Smooth muscle cell (in vitro differentiated cells): ENCODE measurements around the gene ZNF736. TPM values are rescaled to one million over a fixed set of nuclear protein-coding genes. Genes with fewer than 3 reads are reported as not detected.

Experiments
- DNase-seq: peaks from one replicate; lab custom pipeline; 2025; ENCODE audit not compliant: unreplicated experiment; lab: John Stamatoyannopoulos, UW
- H2AFZ ChIP-seq: fragments of 200-600 bp; sonication (generic); 2 replicates; pipeline ENCODE4 v1.6.0; 2016; ENCODE audit warnings: antibody characterized with exemption, low read depth, mild to moderate bottlenecking
- H3F3A ChIP-seq: fragments of 200-600 bp; sonication (generic); 2 replicates; pipeline ENCODE4 v1.6.0; 2017; ENCODE audit warnings: antibody characterized with exemption, low read depth
- H3K27ac ChIP-seq: fragments of 200-600 bp; sonication (generic); 2 replicates; pipeline ENCODE4 v1.5.1; 2016; ENCODE audit warnings: low read depth, mild to moderate bottlenecking
- H3K27me3 ChIP-seq: fragments of 200-600 bp; sonication (generic); 2 replicates; pipeline ENCODE4 v1.6.1; 2016; ENCODE audit warnings: low read depth, mild to moderate bottlenecking
- H3K36me3 ChIP-seq: fragments of 200-600 bp; sonication (generic); 2 replicates; pipeline ENCODE4 v1.5.1; 2016; ENCODE audit warnings: low read depth
- H3K4me1 ChIP-seq: fragments of 200-600 bp; sonication (generic); 2 replicates; pipeline ENCODE4 v1.5.1; 2016; ENCODE audit warnings: low read depth
- H3K4me2 ChIP-seq: fragments of 200-600 bp; sonication (generic); 2 replicates; pipeline ENCODE4 v1.6.0; 2016; ENCODE audit warnings: mild to moderate bottlenecking
- H3K4me3 ChIP-seq: fragments of 200-600 bp; sonication (generic); 2 replicates; pipeline ENCODE4 v1.5.1; 2016; ENCODE audit warnings: mild to moderate bottlenecking
- H3K79me2 ChIP-seq: fragments of 200-600 bp; sonication (generic); 2 replicates; pipeline ENCODE4 v1.6.0; 2016; ENCODE audit warnings: low read depth, mild to moderate bottlenecking
- H3K9ac ChIP-seq: fragments of 200-600 bp; sonication (generic); 2 replicates; pipeline ENCODE4 v1.6.0; 2016; ENCODE audit warnings: low read depth
- H3K9me3 ChIP-seq: fragments of 200-600 bp; sonication (generic); replicated peaks from 2 replicates; pipeline ENCODE4 v1.5.1; 2016; ENCODE audit warnings: low read depth
- H4K20me1 ChIP-seq: fragments of 200-600 bp; sonication (generic); 2 replicates; pipeline ENCODE4 v1.6.0; 2016; ENCODE audit warnings: low read depth
- CTCF ChIP-seq: fragments of 200-600 bp; sonication (generic); IDR thresholded peaks from 2 replicates; pipeline ENCODE4 v1.5.1; 2017; ENCODE audit warnings: borderline replicate concordance, mild to moderate bottlenecking, antibody characterized with exemption; ENCODE audit not compliant: insufficient read depth, poor library complexity, severe bottlenecking
- WGBS: methylation state at CpG from one replicate; pipeline ENCODE4 v1.1.7; 2016; ENCODE audit warnings: low lambda C conversion rate; 5-methylcytosine and 5-hydroxymethylcytosine counted together
- polyA plus RNA-seq: library from polyadenylated mRNA; unstranded; fragments of >200 nt; fragmentation: Nextera tagmentation; extraction: Ambion mirVana; gene quantifications from 2 replicates; pipeline ENCODE4 v1.2.1, GENCODE V29; 2016
- total RNA-seq: library from RNA; depleted of rRNA; stranded (reverse); fragments of >200 nt; gene quantifications from 2 replicates; pipeline ENCODE4 v1.2.3, GENCODE V29; 2014

ZNF736 gene
- total RNA-seq: not detected in 2 replicates
- not detected in 2 replicates for polyA plus RNA-seq

DNA sequence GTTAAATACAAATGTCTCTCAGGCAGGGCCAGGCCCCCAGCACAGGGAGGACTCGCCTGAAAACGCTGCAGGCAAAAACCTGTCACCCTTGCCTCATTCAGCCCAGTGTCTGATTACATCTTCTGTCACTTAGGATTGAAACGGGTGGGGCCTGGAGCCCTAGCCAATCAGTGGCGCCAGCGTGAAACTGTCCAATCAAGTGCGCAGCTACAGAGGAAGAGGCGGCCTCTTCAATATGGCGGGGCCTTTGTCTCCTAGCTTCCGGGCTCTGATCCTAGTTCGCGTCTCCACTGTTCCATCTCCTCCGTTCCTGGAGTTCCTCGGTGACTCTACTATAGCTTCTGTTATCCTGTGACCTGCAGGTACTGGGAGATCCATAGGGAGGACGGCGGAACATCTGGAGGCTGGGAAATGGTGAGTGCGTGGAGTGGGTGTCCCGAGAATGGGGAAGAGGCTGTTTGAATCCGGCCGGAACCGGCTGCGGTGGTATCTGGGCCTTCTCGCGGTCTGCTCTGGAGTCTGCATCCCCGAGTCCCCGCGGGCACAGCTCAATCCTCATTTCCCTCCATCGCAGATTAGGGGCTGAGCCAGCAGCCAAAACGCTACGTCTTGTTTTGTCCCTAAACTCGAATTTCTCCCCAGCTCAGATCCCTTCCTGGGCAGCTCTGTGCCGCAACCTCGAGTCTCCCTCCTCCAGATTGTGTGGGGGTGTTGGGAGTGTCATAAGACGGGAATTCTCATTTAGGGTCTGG, at the start of gene ZNF736:
ZNF736 (plus strand) TSS at position 222 of the 752 bp plus-strand sequence; CDS start at position 412, 190 bp downstream.
- Histone ChIP-seq H3K9me3 (peaks cover 5% of the 10 kb centered on the region), H3K4me1 (no peaks in the 10 kb centered on the region), H3K9ac (no peak within 1 kb of the TSS), H2AFZ (no peak within 1 kb of the TSS), H3K36me3 (no peaks in the 10 kb centered on the region), H3K4me2 (no peak within 1 kb of the TSS), H4K20me1 (no peaks in the 10 kb centered on the region), H3K79me2 (no peaks in the 10 kb centered on the region), H3K4me3 (no peak within 1 kb of the TSS), H3K27ac (no peak within 1 kb of the TSS), H3F3A (no peaks in the 10 kb centered on the region), H3K27me3 (no peaks in the 10 kb centered on the region)
- no peak for TF ChIP-seq CTCF
- DNase-seq: no peak
- WGBS: 84% methylated on average over 33 of the region's 33 CpGs

GRCh38 chr7:64266341-64266919, 47.3 kb upstream of the ZNF736 start:
- 90% methylated on average over 1 of the region's 1 CpG for WGBS

GRCh38 chr7:64277630-64278029, 36.1 kb upstream of the ZNF736 start:
- Histone ChIP-seq H4K20me1 (no peaks in the 10 kb centered on the region), H3K36me3 (no peaks in the 10 kb centered on the region), H2AFZ (no peak overlapping the region), H3K79me2 (no peaks in the 10 kb centered on the region), H3K9me3 (peaks cover 10% of the 10 kb centered on the region), H3K27me3 (no peaks in the 10 kb centered on the region), H3K9ac (no peak overlapping the region), H3K4me3 (no peak overlapping the region), H3K4me2 (no peak overlapping the region), H3K27ac (no peak overlapping the region), H3F3A (no peaks in the 10 kb centered on the region), H3K4me1 (no peaks in the 10 kb centered on the region)
- DNase-seq: no peak
- WGBS: 42% methylated on average over 2 of the region's 2 CpGs
- TF ChIP-seq CTCF: no peak

More at GRCh38 chr7:64266341-64266919, 47.3 kb upstream of the ZNF736 start:
- Histone ChIP-seq H3K9me3 (peaks cover 17% of the 10 kb centered on the region), H3F3A (no peaks in the 10 kb centered on the region), H3K27ac (no peak overlapping the region), H3K79me2 (no peaks in the 10 kb centered on the region), H4K20me1 (no peaks in the 10 kb centered on the region), H3K27me3 (no peaks in the 10 kb centered on the region), H3K4me2 (no peak overlapping the region), H3K4me3 (no peak overlapping the region), H2AFZ (no peak overlapping the region), H3K4me1 (no peaks in the 10 kb centered on the region), H3K9ac (no peak overlapping the region), H3K36me3 (no peaks in the 10 kb centered on the region)
- DNase-seq: no peak
- no peak for TF ChIP-seq CTCF
